B cell (primary cell): Measurements from ENCODE around the gene TAF6.

Source experiments
- CTCF ChIP-seq: fragments of 200-600 bp; IDR thresholded peaks from one replicate; pipeline ENCODE4 v1.8.0; 2022; ENCODE audit warnings: antibody characterized with exemption, mild to moderate bottlenecking
- EZH2 ChIP-seq: IDR thresholded peaks from 2 replicates; pipeline ENCODE4 v1.6.1; 2012; ENCODE audit warnings: borderline replicate concordance, low read depth, mild to moderate bottlenecking, moderate library complexity, low read length; ENCODE audit not compliant: insufficient read depth, poor library complexity, severe bottlenecking

- no peak for TF ChIP-seq CTCF
- TF ChIP-seq EZH2: no peak
Measured at GRCh38 chr7:100101016-100101862, 17.9 kb downstream of the TAF6 start, which contains the start of the genes AP4M1 and MCM7.
